GM21360 (cell line): ENCODE results near the gene GLI2.

Experiments
- ATAC-seq: cut with Tn5 transposase; IDR thresholded peaks from one replicate; pipeline ENCODE4 v1.9.1; 2021; ENCODE audit warnings: mild to moderate bottlenecking, moderate library complexity; ENCODE audit not compliant: unreplicated experiment

The GLI2 gene

DNA sequence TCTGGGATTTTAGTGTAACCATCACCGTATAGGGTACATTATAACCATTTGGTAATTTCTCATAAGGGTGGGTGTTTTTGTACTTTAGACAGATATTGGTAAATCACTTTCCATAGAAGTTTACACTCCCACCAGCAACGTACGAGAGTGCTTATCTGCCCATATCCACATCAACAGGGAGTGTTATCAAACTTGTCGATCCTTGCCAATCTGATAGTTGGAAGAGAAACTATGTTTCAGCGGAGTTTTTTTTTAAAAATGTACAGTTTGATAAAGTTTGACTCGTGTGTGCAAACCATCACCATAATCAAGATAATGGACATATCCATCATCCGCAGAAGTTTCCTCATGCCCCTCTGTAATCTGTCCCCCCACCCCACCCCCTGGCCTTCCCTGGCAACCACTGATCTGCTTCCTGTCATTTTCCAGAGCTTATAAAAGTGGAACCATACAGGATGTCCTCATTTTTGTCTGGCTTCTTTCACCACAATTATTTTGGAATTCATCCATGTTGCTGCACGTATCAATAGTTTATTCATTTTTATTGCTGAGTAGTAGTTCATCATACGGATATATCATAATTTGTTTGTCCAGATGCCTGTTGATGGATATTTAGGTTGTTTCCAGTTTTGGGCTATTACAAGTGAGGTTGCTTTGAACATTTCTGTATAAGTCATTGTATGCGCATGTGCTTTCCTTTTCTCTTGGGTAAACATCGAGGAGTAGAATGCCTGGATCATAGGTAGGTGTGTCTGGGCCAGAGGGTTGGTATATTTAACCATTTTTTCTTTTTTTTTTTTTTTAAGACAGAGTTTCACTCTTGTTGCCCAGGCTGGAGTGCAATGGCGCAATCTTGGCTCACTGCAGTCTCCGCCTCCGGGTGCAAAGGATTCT lies 18.6 kb downstream of the GLI2 start:
- ATAC-seq, result no peak

DNA sequence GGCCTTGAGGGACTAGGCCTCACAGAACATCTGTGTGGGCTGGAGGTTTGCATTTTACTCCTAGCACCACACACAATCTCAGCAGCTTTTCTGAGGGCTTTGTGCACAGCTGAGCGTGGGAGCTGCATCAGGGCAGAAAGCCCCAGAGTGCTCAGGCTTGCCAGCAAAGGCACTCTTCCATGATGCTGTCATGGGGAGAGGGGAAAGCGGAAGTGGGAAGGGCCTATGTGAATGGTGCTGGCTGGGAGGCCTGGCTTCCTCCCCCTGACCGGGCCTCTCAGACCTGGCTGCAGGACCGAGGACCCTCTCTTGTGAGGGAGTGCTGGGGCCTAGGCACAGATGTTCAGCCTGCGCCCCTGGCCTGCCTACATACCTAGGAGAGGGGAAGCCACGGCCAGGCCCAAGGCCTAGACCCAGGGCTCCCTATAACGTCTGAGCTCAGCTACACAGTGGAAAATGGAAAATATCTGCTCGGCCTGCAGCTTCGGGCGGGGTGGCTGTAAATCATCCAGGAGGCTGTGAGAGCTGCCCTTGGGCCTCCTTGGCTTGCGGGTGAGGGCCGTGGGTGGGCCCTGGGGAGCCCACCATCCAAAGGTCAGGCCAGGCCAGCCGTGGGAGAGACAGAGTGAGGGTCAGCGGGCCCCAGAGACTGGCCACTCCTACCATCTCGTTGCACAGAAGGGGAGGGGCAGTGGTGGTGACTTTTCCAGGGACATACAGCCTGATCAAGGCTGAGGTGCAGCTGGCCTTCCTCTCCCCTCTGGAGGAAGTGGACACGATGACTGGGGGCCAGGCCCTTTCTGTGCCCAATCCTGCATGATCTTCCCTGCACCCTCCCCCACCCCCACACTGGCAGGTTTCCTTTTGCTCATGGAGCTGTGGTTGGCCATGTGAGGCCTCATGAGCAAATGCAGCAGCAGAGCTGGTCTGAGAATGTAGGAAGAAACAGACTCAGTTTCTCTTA lies 22.8 kb downstream of the GLI2 start:
- ATAC-seq, result no peak

DNA sequence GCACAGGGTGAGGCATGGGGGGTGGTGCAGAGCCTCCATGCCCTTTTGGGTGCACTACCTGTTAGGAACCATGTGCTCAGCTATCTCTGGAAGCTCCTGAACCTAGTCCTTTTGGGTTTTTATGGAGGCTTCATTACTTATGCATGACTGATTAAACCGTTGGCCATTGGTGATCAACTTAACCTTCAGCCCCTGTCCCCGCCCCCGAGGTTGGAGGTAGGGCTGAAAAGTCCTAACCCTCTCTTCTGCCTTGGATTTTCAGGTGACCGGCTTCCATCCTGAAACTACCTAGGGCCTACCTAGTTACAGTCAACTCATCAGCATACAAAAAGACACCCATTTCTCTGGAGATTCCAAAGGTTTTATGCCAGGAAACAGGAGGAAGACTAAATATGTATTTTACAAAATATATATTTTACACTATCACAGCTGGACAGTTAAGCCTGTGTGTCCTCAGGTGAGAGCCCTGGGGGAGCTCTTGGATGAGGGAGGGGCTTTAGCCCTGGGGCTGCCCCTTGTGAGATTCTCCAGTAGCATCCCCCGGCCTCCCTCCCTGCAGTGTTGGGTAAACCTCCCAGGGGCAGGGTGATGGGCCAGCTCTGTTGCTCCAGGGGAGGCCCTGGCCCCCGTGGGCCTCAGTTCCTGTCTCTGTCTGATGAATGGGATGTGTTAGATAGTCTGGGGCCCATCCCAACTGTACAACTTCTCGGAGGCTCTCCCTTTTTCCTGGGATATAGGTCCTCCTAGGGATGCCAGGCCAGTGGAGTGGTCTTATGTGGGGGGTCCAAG lies 24.1 kb downstream of the GLI2 start:
- no peak for ATAC-seq

GRCh38 chr2:120760446-120761135 lies 24.9 kb downstream of the GLI2 start:
- no peak for ATAC-seq

GRCh38 chr2:120761164-120761861 lies 25.6 kb downstream of the GLI2 start:
- ATAC-seq, result no peak

DNA sequence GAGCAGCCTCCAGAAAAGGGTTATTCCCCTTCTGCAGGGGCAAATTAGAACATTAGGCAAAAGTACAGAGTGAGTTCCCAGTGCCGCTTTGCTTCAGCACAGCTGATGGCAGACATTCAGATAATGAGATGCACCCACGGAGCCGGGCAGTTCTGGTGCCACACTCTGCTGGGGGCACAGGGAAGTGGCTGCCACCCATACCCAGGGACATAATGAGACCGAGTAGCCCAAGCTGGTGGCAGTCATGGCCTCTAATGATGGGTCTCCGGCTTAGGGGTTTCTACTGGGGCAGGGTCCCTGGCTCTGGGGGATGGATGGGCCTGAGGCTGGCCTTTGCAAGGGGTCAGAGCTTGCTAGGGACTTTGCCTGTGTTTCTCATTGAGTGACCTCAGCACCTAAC lies 26.2 kb downstream of the GLI2 start:
- no peak for ATAC-seq

DNA sequence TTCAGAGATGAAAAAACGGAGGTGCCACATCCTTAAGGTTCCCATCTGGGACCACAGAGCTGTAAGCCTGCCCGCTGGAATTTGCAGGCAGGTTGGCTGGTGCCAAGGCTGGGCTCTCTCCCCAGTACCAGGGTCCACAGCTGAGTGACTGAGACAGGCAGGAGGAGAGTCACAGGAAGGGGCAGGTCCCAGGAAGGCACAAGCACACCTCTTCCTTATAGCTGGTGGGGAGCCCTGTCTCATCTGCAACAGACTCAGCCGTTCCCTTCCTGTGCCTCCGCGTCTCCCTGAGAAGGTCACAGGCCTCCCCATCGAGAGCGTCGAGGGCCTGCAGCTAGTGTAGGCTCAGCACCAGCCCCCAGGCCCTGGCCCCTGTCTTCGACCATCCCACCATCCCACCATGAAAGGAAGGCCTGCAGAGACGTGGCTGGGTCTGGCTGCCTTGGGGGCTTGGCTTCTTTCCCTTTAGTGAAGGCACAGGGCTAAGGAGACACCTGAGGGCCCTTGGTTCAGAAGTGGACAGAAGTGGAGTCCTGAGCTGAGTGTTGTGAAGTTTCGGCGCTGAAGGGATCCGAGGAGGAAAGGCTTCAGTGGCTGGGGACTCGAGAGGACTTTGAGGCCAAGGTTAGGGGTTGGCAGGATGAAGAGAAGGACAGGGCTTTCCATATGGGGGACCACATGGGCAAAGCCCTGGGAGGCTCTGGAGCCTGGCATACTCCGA lies 26.8 kb downstream of the GLI2 start:
- no peak for ATAC-seq

DNA sequence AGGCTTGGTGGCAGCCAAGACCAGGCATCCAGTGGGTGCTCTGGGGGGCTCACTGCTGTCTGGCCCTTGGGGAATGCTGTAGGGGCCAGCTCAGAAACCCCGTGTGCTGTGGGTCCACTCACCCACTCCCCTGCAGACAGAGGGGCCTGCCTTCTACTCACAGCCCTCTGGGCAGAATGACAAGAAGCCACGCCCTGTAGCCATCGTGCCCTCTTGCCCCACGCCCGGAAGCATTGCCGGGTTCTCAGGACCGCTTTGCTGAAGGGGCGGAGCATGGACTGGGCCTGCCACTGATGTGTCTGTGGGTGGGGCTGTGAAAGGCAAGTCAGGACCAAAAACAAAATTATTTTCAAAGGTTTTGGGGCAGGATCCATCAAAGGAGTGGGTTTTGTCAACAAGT lies 27.8 kb downstream of the GLI2 start:
- ATAC-seq, result no peak

DNA sequence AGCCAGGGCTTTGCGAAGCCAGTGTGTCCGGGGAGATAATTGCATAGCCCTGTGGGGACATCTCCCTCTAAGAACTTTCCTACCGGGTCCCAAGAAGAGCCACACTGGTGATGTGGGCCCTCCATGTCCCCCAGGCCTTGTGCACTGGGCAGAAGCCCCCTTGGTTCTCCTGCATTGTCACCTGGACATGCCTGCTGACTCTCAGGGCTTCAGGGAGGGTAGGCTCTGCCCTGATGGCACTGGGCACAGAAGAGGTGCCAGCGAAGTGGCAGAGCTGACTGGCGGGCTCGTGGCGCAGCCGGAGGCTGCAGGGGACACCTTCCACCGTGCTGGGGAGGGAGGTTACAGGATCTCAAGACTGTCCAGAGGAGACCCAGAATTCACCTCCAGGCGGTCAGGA lies 28.3 kb downstream of the GLI2 start:
- no peak for ATAC-seq

- no peak for ATAC-seq
These were observed 28.8 kb downstream of the GLI2 start for GRCh38 chr2:120764492-120764891.

- no peak for ATAC-seq
These were observed 29.5 kb downstream of the GLI2 start for GRCh38 chr2:120764991-120765677.

DNA sequence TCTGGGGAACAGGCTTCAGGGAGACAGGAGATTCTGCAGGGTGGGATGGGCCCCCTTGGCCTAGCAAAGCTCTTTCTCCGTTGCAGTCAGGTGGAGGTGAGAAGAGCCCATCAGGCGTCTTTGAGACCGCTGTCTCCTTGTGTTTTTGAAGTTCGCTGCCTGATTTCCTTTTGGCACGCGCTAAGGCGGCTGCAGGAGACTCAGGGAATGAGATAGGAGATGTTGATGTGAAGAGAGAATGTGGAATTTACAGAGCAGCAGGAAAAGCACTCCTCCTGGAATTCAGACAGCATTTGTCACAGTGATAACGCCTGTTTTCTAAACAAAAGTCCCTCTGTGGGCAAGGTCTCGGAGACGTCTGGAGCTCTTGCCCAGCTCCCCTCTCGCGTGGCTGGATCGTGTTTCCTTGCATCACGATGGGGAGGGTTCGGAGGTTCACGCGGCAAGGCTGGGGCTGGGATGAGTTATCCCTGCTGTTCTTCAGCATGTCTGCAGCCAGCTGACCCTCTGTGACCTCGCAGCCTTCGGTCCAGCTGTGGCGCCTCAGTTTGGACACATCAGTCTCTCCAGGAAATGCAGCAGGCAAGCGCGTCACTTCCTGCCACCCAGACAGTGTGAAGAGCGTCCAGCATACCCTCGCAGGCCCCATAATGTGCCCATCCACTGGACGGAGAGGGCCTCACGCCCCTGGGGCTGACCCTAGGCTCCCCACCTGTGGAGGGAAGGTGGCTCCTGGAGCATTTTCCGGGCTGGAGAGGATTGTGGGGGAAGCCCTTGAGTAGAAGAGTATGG lies 30.2 kb downstream of the GLI2 start:
- no peak for ATAC-seq

DNA sequence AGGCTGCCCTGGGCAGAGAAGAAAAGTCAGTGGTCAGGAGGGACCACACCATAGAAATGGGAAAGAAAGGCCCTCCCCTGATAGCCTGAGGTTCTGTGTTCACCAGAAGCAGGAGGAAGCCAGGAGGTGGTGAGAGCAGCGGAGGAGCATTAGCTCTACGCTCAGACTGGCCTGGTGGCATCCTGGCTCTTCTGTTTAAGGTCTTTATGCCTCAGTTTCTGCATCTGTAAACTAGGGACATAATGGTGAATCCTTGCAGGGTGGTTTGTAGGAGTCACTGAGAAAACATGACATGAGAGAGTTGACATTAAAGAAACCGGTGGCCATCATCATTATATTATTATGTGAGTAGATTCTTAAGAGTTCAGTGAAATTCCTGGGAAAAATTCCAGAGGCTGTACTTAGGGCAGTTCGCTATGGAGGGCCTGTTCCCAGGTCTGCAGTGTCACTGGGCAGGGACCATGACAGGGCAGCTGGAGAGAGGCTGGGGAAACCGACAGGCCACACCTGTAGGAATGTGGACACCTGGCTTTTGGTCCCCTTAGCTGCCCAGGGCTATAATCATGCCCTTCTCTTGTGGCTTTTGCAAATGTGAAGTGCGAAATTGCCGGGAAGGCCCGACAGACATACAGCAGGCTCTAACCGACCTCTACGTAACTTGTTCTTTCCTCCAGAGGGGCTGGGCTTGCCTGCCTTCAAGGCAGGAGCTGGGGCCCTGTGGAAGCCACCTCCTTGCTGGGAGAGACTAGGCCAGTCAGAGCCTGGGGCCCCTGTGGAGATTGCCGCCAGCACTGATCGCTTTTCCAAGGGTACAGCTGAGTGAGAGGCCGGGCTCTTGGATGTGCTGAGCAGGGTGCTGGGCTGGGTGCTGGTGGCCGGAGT lies 31.0 kb downstream of the GLI2 start:
- no peak for ATAC-seq

- no peak for ATAC-seq
These were observed 31.9 kb downstream of the GLI2 start for GRCh38 chr2:120767486-120768005.

DNA sequence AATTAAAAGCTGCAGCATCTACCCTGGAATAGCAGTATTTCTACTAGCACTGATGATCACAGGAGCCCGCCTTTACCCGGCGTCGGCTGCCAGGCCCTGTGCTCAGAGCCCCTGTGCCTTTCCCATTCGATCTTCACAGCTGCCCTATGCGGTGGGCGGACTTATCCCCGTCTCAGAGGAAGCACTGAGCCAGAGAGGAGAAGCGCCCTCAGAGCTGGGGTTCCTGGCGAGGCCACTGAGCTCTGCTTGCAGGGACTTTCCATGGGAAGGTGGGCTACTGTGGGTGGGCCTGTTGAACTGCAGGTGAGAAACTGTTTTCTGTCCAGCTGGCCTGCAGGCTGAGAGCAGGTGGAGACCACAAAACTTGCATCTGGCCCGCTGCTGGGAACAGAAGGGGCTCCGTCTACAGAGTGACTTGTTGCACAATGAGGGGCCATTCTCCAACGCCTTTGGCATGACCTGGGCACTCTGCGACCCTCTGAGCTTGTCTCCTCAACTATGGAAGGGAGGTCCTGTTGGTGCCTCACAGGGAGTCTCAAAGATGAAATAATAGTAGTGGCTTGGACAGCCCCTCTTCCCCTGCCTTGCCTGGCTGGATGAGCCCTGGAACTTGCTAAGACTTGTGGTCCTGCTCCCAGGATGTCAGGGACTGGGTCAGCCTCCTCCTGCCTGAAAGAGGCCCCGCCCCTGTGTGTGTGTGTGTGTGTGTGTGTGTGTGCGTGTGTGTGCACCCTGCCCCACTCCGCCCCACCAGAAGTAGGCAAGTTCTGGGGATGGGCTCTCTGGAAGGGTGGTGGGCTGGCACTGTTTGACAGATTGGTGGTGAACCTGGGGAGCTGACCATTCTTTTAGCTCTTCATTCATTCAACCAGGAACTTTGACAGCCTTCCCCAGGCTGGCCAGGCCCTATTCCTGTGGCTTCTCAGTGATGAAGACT lies 32.7 kb downstream of the GLI2 start:
- no peak for ATAC-seq
